BJ (cell line): Measurements from ENCODE around the gene SLAIN2. TPM values are rescaled to one million over a fixed set of nuclear protein-coding genes. Genes with fewer than 3 reads are reported as not detected.

Experiments
- CTCF ChIA-PET: fragments of 350-600 bp; formaldehyde crosslinking; extraction: SDS; loops from one replicate; lab custom pipeline; 2021; ENCODE audit warnings: antibody characterized with exemption, inconsistent platforms; lab: Yijun Ruan, JAX
- POLR2A ChIA-PET: fragments of 300-600 bp; sonication (Branson Sonifier 250); formaldehyde crosslinking; extraction: SDS; loops from one replicate; lab custom pipeline; 2021; ENCODE audit warnings: antibody characterized with exemption; lab: Charles Lee
- DNase-seq: peaks from one replicate; pipeline ENCODE4 v3.0.0-alpha.2; 2011; ENCODE audit warnings: low read depth
- H3K27me3 ChIP-seq: 2 replicates; pipeline ENCODE4 v1.6.0; 2011; ENCODE audit warnings: low read length; ENCODE audit not compliant: control insufficient read depth, insufficient read depth
- H3K36me3 ChIP-seq: 2 replicates; pipeline ENCODE4 v1.5.1; 2011; ENCODE audit warnings: low read length; ENCODE audit not compliant: control insufficient read depth, insufficient read depth
- H3K4me3 ChIP-seq: 2 replicates; pipeline ENCODE4 v1.5.1; 2011; ENCODE audit warnings: low read depth, mild to moderate bottlenecking, control low read depth, low read length
- polyA plus RNA-seq: library from polyadenylated mRNA; depleted of rRNA; stranded (reverse); fragments of >200 nt; gene quantifications from 2 replicates; pipeline ENCODE4 v1.2.3, GENCODE V29; 2011
- TF ChIP-seq, protein P1 (sequence below): IDR thresholded peaks from 2 replicates; pipeline ENCODE4 v1.5.1; 2011; ENCODE audit warnings: low read depth, mild to moderate bottlenecking, control low read depth, inconsistent platforms, low read length, moderate library complexity; ENCODE audit not compliant: insufficient read depth

Gene SLAIN2
- polyA plus RNA-seq, 1 experiment: 25.5 TPM

DNA sequence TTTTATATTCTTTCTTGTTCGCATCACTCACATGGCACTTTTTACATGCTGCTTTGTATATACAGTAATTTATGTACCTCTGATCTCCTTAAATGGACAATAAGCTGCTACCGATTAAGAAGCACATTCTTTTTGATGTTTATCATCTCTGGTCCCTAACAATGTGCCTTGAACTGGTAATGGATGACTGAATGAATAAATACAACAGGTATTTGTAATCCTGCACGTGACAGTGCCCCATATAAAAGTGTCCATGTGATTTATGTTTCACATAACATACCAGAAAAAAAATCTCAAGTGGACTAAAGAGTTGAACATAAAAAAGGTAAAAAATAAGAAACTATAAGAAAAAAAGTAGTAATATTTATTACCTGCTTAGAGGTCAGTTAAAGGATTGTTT is 7.7 kb upstream of the SLAIN2 start:
- CTCF ChIA-PET: no interaction called here
- Histone ChIP-seq H3K4me3 (no peak overlapping the region), H3K36me3 (no peaks in the 10 kb centered on the region), H3K27me3 (no peaks in the 10 kb centered on the region)
- TF ChIP-seq, protein P1, sequence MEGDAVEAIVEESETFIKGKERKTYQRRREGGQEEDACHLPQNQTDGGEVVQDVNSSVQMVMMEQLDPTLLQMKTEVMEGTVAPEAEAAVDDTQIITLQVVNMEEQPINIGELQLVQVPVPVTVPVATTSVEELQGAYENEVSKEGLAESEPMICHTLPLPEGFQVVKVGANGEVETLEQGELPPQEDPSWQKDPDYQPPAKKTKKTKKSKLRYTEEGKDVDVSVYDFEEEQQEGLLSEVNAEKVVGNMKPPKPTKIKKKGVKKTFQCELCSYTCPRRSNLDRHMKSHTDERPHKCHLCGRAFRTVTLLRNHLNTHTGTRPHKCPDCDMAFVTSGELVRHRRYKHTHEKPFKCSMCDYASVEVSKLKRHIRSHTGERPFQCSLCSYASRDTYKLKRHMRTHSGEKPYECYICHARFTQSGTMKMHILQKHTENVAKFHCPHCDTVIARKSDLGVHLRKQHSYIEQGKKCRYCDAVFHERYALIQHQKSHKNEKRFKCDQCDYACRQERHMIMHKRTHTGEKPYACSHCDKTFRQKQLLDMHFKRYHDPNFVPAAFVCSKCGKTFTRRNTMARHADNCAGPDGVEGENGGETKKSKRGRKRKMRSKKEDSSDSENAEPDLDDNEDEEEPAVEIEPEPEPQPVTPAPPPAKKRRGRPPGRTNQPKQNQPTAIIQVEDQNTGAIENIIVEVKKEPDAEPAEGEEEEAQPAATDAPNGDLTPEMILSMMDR: no peak
- DNase-seq: no peak
- POLR2A ChIA-PET: interaction anchor here (0.6 kb wide), 1 partner anchor 616 kb away, joined by 5 read pairs; no protein-coding TSS in a partner anchor

DNA sequence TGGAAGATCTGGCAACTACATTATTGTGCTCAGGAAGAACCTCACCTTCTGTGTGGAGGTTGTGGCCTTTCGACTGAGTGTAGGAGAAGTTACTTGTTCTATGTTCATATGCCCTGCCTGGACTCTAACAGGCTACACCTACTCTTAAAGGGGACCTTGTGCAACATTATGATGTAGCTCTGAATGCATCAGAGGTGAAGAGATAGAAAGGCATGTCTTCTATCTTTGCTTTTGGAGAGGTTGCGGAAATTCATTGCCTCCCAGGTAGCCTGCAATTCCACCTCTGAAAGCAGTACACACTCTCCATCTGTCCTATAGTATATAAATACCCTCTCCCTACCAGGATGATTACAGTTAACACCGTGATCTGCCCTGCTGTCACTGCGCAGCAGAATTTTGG is 7.1 kb upstream of the SLAIN2 start:
- DNase-seq: no peak
- ChIA-PET CTCF (interaction anchor here (0.8 kb wide), 1 partner anchor 9 kb away, joined by 3 read pairs; no protein-coding TSS in a partner anchor), POLR2A (no interaction called here)
- Histone ChIP-seq H3K4me3 (no peak overlapping the region), H3K27me3 (no peaks in the 10 kb centered on the region), H3K36me3 (no peaks in the 10 kb centered on the region)
- TF ChIP-seq, protein P1: no peak

DNA sequence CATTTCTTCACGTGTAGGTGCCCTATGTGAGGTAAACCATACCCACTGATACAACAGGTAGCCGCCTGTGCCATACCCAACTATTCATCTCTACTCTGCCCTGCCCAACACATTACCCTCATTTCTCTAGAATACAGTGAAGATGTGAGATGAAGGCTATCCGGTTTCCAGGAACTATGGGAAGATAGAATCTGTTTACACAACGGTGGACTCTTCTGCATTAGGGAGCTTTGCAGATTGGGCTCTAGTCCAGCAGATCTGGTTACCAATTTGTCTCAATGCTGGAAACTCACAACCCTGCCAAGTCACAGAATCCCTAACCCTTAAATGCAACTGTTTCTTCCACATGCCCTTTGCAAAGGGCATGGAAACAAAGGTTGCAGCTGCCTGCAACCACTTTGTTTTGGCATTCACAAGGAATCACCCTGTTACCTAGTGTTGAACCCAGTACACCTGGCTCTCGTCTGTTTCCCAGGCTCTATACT is 6.4 kb upstream of the SLAIN2 start:
- CTCF ChIA-PET: interaction anchor here (0.8 kb wide), 1 partner anchor 8 kb away, joined by 3 read pairs; no protein-coding TSS in a partner anchor
- TF ChIP-seq, protein P1: no peak

DNA sequence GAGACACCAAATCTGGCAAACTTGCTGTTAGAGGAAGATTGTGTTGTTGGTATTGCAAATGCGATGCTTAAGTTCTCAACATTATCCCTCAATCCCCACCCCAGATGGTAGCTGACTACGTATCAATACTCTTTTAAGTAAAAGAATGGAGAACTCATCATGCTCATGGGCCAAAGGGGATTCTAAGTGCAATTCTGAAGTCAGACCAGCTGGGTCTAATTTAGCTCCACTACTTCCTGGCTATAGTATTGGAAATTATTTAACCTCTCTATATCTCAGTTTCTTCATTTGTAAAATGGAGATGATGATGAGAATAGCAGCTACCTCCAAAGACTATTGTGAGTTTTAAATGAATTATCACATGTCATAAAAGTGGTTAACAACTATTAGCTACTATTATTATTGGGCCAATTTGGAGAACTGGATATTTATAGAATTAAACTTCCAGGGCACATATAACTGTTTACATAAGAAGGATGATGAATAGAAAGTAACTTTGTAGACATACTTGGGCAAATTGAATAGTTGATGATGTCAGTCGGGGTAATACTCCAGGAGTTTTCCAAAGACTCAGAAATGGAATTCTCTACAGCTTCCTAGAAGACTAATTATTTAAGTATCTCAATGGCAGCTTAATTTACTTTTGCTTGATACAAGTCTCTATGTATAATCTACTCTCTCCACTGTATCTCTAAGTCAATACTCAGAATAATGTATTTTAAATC is 5.0 kb upstream of the SLAIN2 start:
- CTCF ChIA-PET: no interaction called here
- Histone ChIP-seq H3K27me3 (no peaks in the 10 kb centered on the region), H3K36me3 (no peaks in the 10 kb centered on the region), H3K4me3 (no peak overlapping the region)
- TF ChIP-seq, protein P1: no peak
- DNase-seq: no peak
- POLR2A ChIA-PET: no interaction called here

More for the DNA sequence above, 6.4 kb upstream of the SLAIN2 start:
- no peaks in the 10 kb centered on the region for H3K27me3 ChIP-seq
- H3K4me3 ChIP-seq: no peak overlapping the region
- POLR2A ChIA-PET: no interaction called here
- DNase-seq: no peak
- no peaks in the 10 kb centered on the region for H3K36me3 ChIP-seq

DNA sequence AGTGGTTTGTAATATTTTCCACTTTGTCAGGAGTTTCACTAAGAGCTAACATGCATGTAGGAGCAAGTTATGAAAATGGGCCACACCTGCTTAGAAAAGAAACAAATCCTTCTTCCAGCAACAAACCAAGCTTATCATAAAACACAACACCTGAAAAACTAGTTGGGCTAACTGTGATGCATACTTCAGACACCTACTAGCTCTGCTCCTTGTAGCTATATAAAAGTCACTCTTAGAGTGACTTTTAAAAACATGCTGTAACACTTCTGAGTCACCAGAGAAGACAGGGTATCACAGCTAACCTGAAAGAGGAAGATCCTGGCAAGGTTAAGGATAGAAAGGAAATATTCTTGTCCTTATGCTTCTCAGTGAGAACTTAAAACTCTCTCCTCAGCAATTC is 3.6 kb upstream of the SLAIN2 start:
- CTCF ChIA-PET: no interaction called here
- POLR2A ChIA-PET: no interaction called here
- H3K27me3 ChIP-seq: no peaks in the 10 kb centered on the region
- TF ChIP-seq, protein P1: no peak
- H3K4me3 ChIP-seq: no peak overlapping the region
- no peak for DNase-seq
- H3K36me3 ChIP-seq: no peaks in the 10 kb centered on the region
